ENCODE data around the gene TARS1.

DNA sequence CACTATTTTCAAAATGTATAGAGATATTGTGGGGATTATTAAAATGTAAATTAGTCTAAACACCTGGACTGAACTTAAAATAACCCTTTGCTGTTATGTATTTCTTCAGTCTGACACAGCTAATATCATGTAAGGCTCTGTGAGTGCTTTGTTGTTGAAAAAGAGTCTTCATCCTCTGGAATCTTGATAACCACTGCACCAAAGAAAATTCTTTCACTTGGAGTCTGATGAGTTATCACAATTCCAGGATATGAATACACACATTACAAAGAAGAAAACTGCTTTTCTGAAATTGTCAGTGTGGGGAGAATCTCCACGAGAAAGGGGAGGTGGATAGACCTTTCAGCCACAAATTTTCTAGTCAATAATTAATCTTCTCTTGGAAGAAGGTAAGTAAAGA lies 42.3 kb upstream of the TARS1 start:
- TF ChIP-seq, protein P1, sequence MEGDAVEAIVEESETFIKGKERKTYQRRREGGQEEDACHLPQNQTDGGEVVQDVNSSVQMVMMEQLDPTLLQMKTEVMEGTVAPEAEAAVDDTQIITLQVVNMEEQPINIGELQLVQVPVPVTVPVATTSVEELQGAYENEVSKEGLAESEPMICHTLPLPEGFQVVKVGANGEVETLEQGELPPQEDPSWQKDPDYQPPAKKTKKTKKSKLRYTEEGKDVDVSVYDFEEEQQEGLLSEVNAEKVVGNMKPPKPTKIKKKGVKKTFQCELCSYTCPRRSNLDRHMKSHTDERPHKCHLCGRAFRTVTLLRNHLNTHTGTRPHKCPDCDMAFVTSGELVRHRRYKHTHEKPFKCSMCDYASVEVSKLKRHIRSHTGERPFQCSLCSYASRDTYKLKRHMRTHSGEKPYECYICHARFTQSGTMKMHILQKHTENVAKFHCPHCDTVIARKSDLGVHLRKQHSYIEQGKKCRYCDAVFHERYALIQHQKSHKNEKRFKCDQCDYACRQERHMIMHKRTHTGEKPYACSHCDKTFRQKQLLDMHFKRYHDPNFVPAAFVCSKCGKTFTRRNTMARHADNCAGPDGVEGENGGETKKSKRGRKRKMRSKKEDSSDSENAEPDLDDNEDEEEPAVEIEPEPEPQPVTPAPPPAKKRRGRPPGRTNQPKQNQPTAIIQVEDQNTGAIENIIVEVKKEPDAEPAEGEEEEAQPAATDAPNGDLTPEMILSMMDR (conservative IDR thresholded peaks at IDR 0.05; ENCODE audit: low read depth, low read length): no peak
- no peak for TF ChIP-seq EZH2 (IDR thresholded peaks at IDR 0.05; ENCODE audit: borderline replicate concordance, low read depth, low read length, poor library complexity, severe bottlenecking)

Measured in A673 (cell line).